Keratinocyte (primary cell): ENCODE results near the gene NUP160. TPM values are rescaled to one million over a fixed set of nuclear protein-coding genes. Genes with fewer than 3 reads are reported as not detected.

Experiments
- DNase-seq: peaks from one replicate; pipeline ENCODE4 v3.0.0-alpha.2; 2011; ENCODE audit warnings: low read depth, missing footprints, low spot score
- FAIRE-seq: peaks from 2 replicates; lab custom pipeline; 2011; peaks lifted over from hg19 to GRCh38; lab: Jason Lieb, UNC
- H2AFZ ChIP-seq: 2 replicates; pipeline ENCODE4 v1.6.0; 2012; ENCODE audit warnings: low read length, control low read depth, inconsistent platforms; ENCODE audit not compliant: control insufficient read depth
- H3K27ac ChIP-seq: 2 replicates; pipeline ENCODE4 v1.5.1; 2011; ENCODE audit warnings: low read length; ENCODE audit not compliant: control insufficient read depth, insufficient read depth
- H3K27me3 ChIP-seq: 3 replicates; pipeline ENCODE4 v1.6.0; 2011; ENCODE audit warnings: low read length; ENCODE audit not compliant: control insufficient read depth, insufficient read depth; ENCODE audit errors: extremely low read depth
- H3K36me3 ChIP-seq, 2 experiments: 2 replicates in 1 of 2; 3 replicates in 1 of 2; pipeline ENCODE4 v1.5.1; 2011; ENCODE audit warnings: low read length in 2 of 2, mild to moderate bottlenecking in 1 of 2; ENCODE audit not compliant: control insufficient read depth in 2 of 2, insufficient read depth in 2 of 2; ENCODE audit errors: extremely low read depth in 1 of 2
- H3K4me1 ChIP-seq: 3 replicates; pipeline ENCODE4 v1.5.1; 2011; ENCODE audit warnings: low read length; ENCODE audit not compliant: control insufficient read depth, insufficient read depth; ENCODE audit errors: extremely low read depth
- H3K4me2 ChIP-seq: 3 replicates; pipeline ENCODE4 v1.6.0; 2011; ENCODE audit warnings: low read depth, low read length; ENCODE audit not compliant: control insufficient read depth, insufficient read depth; ENCODE audit errors: extremely low read depth
- H3K4me3 ChIP-seq, 3 experiments: fragments of 200-600 bp in 1 of 3; sonication (generic) in 1 of 3; 2 replicates in 2 of 3; 3 replicates in 1 of 3; pipeline ENCODE4 v1.5.1; 2011 to 2016; ENCODE audit warnings: low read length in 3 of 3, mild to moderate bottlenecking in 3 of 3, control low read depth in 2 of 3, inconsistent platforms in 1 of 3, low read depth in 1 of 3, mixed read lengths in 1 of 3, mixed run types in 1 of 3, moderate library complexity in 1 of 3; ENCODE audit not compliant: control insufficient read depth in 2 of 3, insufficient read depth in 2 of 3; ENCODE audit errors: extremely low read depth in 1 of 3
- H3K79me2 ChIP-seq: 2 replicates; pipeline ENCODE4 v1.6.0; 2012; ENCODE audit warnings: low read length; ENCODE audit not compliant: control insufficient read depth, insufficient read depth
- H3K9ac ChIP-seq: 3 replicates; pipeline ENCODE4 v1.6.0; 2011; ENCODE audit warnings: low read length; ENCODE audit not compliant: control insufficient read depth, insufficient read depth; ENCODE audit errors: extremely low read depth
- H3K9me1 ChIP-seq: 3 replicates; pipeline ENCODE4 v1.6.0; 2011; ENCODE audit warnings: low read length; ENCODE audit not compliant: control insufficient read depth, insufficient read depth; ENCODE audit errors: extremely low read depth
- H3K9me3 ChIP-seq: 2 replicates; pipeline ENCODE4 v1.5.1; 2012; ENCODE audit warnings: low read depth, low read length; ENCODE audit not compliant: control insufficient read depth
- H4K20me1 ChIP-seq: 3 replicates; pipeline ENCODE4 v1.6.0; 2011; ENCODE audit warnings: low read length; ENCODE audit not compliant: control insufficient read depth, insufficient read depth; ENCODE audit errors: extremely low read depth
- EZH2 ChIP-seq: IDR thresholded peaks from one replicate; pipeline ENCODE4 v1.6.1; 2012; ENCODE audit warnings: inconsistent platforms, mild to moderate bottlenecking, low read length, moderate library complexity
- dilution Hi-C: fragments of 300-500 bp; cut with MboI; formaldehyde crosslinking; loops from one replicate; pipeline ENCODE4 v1.7.0; 2020; ENCODE audit warnings: low sequenced_read_pairs; ENCODE audit not compliant: extremely low pct_ligation_motif_present
- polyA plus RNA-seq, 5 experiments: library from polyadenylated mRNA; depleted of rRNA in 3 of 5; stranded (reverse) in 3 of 5; stranded (forward) in 1 of 5; unstranded in 1 of 5; fragments of >200 nt; gene quantifications; 1 replicate in 1 of 5; 2 replicates in 3 of 5; 3 replicates in 1 of 5; pipeline versions ENCODE4 v1.2.1 to v1.2.3, GENCODE V29; 2011 to 2012; ENCODE audit warnings: missing spikeins in 2 of 5, low read depth in 1 of 5, low replicate concordance in 1 of 5
- TF ChIP-seq, protein P1 (sequence below), 3 experiments: IDR thresholded peaks in 1 of 3; conservative IDR thresholded peaks in 1 of 3; optimal IDR thresholded peaks in 1 of 3; 2 replicates in 2 of 3; 3 replicates in 1 of 3; pipeline versions ENCODE3 to v1.5.1; 2011; ENCODE audit warnings: low read length in 3 of 3, mild to moderate bottlenecking in 3 of 3, moderate library complexity in 2 of 3, control low read depth in 1 of 3, inconsistent platforms in 1 of 3; ENCODE audit not compliant: insufficient read depth in 2 of 3; ENCODE audit errors: extremely low read depth in 1 of 3

Gene NUP160
- polyA plus RNA-seq, 1 donor (not counting 4 experiments of a cell fraction or from before 2014, with no cell fraction given) = 26.6 TPM

DNA sequence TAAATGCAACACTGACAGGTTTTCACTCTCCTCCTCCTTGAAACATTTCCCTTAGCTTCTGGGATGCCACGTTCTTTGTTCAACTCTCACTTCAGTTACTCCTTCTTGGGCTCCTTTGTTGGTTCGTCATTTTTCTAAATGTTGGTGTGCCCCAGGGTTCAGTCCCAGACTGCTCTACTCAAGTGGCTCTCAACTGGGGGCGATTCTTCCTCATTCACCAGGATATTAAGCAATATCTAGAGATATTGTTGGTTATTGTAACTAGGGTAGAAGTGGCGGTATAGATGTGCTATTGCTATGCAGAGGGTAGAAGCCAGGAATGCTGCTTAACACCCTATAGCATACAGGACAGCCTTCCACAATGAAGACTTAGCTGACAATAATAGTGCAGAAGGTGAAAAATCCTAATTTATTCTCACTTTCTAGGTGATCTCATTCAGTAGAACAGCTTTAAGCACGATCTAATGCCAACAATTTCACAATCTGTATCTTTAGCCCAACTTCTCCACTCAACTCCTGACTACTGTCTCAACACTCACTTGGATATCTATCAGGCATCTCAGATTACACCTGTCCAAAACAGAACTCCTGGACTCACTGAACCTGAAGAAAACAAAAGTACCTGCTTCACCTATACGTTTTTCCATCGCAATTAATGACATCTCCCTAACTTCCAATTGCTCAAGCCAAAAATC lies 4.6 kb downstream of the NUP160 start:
- Histone ChIP-seq H3K9ac (no peak overlapping the region), H3K9me1 (no peaks in the 10 kb centered on the region), H3K79me2 (peaks cover 42% of the 10 kb centered on the region), H3K27me3 (no peaks in the 10 kb centered on the region), H2AFZ (no peak overlapping the region), H3K4me3 (no peak overlapping the region), H3K4me2 (no peak overlapping the region), H3K36me3 (peaks cover 12 to 30% of the 10 kb centered on the region in 2 experiments), H3K27ac (no peak overlapping the region), H3K4me1 (peaks cover 7% of the 10 kb centered on the region), H3K9me3 (no peaks in the 10 kb centered on the region), H4K20me1 (no peaks in the 10 kb centered on the region)
- TF ChIP-seq EZH2 = no peak
- TF ChIP-seq, protein P1, sequence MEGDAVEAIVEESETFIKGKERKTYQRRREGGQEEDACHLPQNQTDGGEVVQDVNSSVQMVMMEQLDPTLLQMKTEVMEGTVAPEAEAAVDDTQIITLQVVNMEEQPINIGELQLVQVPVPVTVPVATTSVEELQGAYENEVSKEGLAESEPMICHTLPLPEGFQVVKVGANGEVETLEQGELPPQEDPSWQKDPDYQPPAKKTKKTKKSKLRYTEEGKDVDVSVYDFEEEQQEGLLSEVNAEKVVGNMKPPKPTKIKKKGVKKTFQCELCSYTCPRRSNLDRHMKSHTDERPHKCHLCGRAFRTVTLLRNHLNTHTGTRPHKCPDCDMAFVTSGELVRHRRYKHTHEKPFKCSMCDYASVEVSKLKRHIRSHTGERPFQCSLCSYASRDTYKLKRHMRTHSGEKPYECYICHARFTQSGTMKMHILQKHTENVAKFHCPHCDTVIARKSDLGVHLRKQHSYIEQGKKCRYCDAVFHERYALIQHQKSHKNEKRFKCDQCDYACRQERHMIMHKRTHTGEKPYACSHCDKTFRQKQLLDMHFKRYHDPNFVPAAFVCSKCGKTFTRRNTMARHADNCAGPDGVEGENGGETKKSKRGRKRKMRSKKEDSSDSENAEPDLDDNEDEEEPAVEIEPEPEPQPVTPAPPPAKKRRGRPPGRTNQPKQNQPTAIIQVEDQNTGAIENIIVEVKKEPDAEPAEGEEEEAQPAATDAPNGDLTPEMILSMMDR (optimal IDR thresholded peaks at IDR 0.05 in 1 of 3, IDR thresholded peaks at IDR 0.05 in 1 of 3, conservative IDR thresholded peaks at IDR 0.05 in 1 of 3; ENCODE audit: extremely low read depth in 1 of 3, insufficient read depth in 2 of 3, low read length in 3 of 3) = no peak
- FAIRE-seq (no peak), DNase-seq (no peak)
- dilution Hi-C loops = no loop called here

DNA sequence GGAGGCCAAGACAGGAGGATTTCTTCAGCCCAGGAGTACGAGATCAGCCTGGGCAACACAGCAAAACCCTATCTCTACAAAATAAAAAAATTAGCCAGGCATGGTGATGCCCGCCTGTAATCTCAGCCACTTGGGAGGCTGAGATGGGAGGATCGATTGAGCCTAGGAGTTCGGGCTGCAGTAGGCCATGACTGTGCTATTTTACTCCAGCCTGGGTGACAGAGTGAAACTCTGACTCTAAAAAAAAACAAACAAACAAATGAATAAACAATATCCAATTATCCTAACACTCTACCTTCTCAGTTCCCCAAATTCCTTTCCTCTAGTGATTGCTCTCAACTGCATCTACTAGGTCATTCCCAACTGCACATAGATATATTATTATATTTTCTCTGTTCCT lies 5.4 kb downstream of the NUP160 start:
- H3K79me2 ChIP-seq = peaks cover 39% of the 10 kb centered on the region
- FAIRE-seq = no peak
- dilution Hi-C loops = no loop called here

More for the DNA sequence above, 5.4 kb downstream of the NUP160 start:
- no peaks in the 10 kb centered on the region for H4K20me1 ChIP-seq
- no peaks in the 10 kb centered on the region for H3K9me1 ChIP-seq
- no peak overlapping the region for H3K27ac ChIP-seq
- H3K4me1 ChIP-seq = peaks cover 7% of the 10 kb centered on the region
- H3K4me3 ChIP-seq = no peak overlapping the region
- H3K36me3 ChIP-seq = peaks cover 15 to 30% of the 10 kb centered on the region in 2 experiments
- no peak overlapping the region for H3K9ac ChIP-seq
- TF ChIP-seq, protein P1 (optimal IDR thresholded peaks at IDR 0.05 in 1 of 3, IDR thresholded peaks at IDR 0.05 in 1 of 3, conservative IDR thresholded peaks at IDR 0.05 in 1 of 3; ENCODE audit: extremely low read depth in 1 of 3, insufficient read depth in 2 of 3, low read length in 3 of 3) = no peak
- no peak for TF ChIP-seq EZH2
- H3K9me3 ChIP-seq = no peaks in the 10 kb centered on the region
- no peaks in the 10 kb centered on the region for H3K27me3 ChIP-seq
- no peak overlapping the region for H3K4me2 ChIP-seq
- no peak overlapping the region for H2AFZ ChIP-seq
- DNase-seq = no peak
